GM12892 (cell line): Measurements from ENCODE around the gene HSF2BP.

Source experiments
- POLR2A ChIP-seq: IDR thresholded peaks from 2 replicates; pipeline ENCODE4 v1.6.1; 2011; ENCODE audit warnings: low read depth, low read length, control low read depth
- POLR2AphosphoS5 ChIP-seq: IDR thresholded peaks from 2 replicates; pipeline ENCODE4 v1.6.1; 2011; ENCODE audit warnings: low read depth, low read length, control low read depth
- TAF1 ChIP-seq: IDR thresholded peaks from 2 replicates; pipeline ENCODE4 v1.6.1; 2011; ENCODE audit warnings: low read depth, mild to moderate bottlenecking, control low read depth, low read length, borderline replicate concordance

- TF ChIP-seq POLR2AphosphoS5 (0 out of 2 replicates have a peak, but pooled peaks have one; percentile 18), POLR2A (no peak), TAF1 (no peak)
Measured at GRCh38 chr21:43694437-43695079, 35.3 kb upstream of the HSF2BP start.
